Inferior parietal cortex (tissue), 1 donor: ENCODE measurements around the gene BBIP1.
A peak's percentile ranks its signal among the peaks of the same experiment; 100 is the strongest.

Experiments used
- DNase-seq: peaks from one replicate; pipeline ENCODE4 v3.0.0-alpha.2; 2016; ENCODE audit errors: extremely low spot score

The BBIP1 gene

GRCh38 chr10:110918643-110919348 is at the start of gene BBIP1:
Gene BBIP1 (minus strand): TSS chr10:110919180. CDS start chr10:110918157, 1,023 bp downstream.
- DNase-seq = peak; percentile 100

GRCh38 chr10:110967645-110968044 is 48.7 kb upstream of the BBIP1 start:
- no peak for DNase-seq

GRCh38 chr10:110967009-110967630 is 48.1 kb upstream of the BBIP1 start:
- no peak for DNase-seq

GRCh38 chr10:110966146-110966545 is 47.2 kb upstream of the BBIP1 start:
- no peak for DNase-seq

GRCh38 chr10:110965216-110965615 is 46.2 kb upstream of the BBIP1 start:
- no peak for DNase-seq

GRCh38 chr10:110964681-110965080 is 45.7 kb upstream of the BBIP1 start:
- DNase-seq = no peak

- no peak for DNase-seq
These were observed 44.2 kb upstream of the BBIP1 start for GRCh38 chr10:110963162-110963561.

GRCh38 chr10:110962443-110962842 is 43.5 kb upstream of the BBIP1 start:
- no peak for DNase-seq

- DNase-seq = no peak
These were observed 41.3 kb upstream of the BBIP1 start for GRCh38 chr10:110960333-110960712.

GRCh38 chr10:110959379-110960332 is 40.7 kb upstream of the BBIP1 start:
- no peak for DNase-seq

- no peak for DNase-seq
These were observed 38.6 kb upstream of the BBIP1 start for GRCh38 chr10:110957606-110958005.

GRCh38 chr10:110951381-110951780 is 32.4 kb upstream of the BBIP1 start:
- no peak for DNase-seq

GRCh38 chr10:110947061-110947595 is 28.1 kb upstream of the BBIP1 start:
- no peak for DNase-seq

GRCh38 chr10:110946496-110946895 is 27.5 kb upstream of the BBIP1 start:
- no peak for DNase-seq

- no peak for DNase-seq
These were observed 25.9 kb upstream of the BBIP1 start for GRCh38 chr10:110944792-110945396.

- no peak for DNase-seq
These were observed 20.4 kb upstream of the BBIP1 start for GRCh38 chr10:110939419-110939818.

- DNase-seq = no peak
These were observed 17.8 kb upstream of the BBIP1 start for GRCh38 chr10:110936757-110937156.

GRCh38 chr10:110932505-110933180 is 13.7 kb upstream of the BBIP1 start:
- DNase-seq = no peak

GRCh38 chr10:110931769-110932381 is 12.9 kb upstream of the BBIP1 start:
- DNase-seq = no peak

GRCh38 chr10:110927461-110927860 is 8.5 kb upstream of the BBIP1 start:
- DNase-seq = no peak
